IgD-negative memory B cell (primary cell): ENCODE measurements around the gene NUDT14. TPM values are rescaled to one million over a fixed set of nuclear protein-coding genes. Genes with fewer than 3 reads are reported as not detected.

ENCODE experiments used
- H3K27ac Mint-ChIP-seq, 3 donors: one replicate each; pipeline ENCODE4 v1.8.0; 2020 to 2022; ENCODE audit warnings: mild to moderate bottlenecking in 3 of 3, mixed read lengths in 3 of 3, moderate library complexity in 1 of 3
- H3K27me3 Mint-ChIP-seq: one replicate; pipeline ENCODE4 v1.8.0; 2021; ENCODE audit warnings: mixed read lengths
- H3K36me3 Mint-ChIP-seq: one replicate; pipeline ENCODE4 v1.8.0; 2020; ENCODE audit warnings: mild to moderate bottlenecking, mixed read lengths
- H3K4me1 Mint-ChIP-seq, 3 donors: one replicate each; pipeline ENCODE4 v1.8.0; 2020 to 2022; ENCODE audit warnings: mixed read lengths in 3 of 3, mild to moderate bottlenecking in 1 of 3
- H3K4me3 Mint-ChIP-seq, 4 donors: one replicate each; pipeline ENCODE4 v1.8.0; 2020 to 2022; ENCODE audit warnings: mild to moderate bottlenecking in 4 of 4, mixed read lengths in 4 of 4, moderate library complexity in 3 of 4
- H3K9me3 Mint-ChIP-seq, 3 donors: one replicate each; pipeline ENCODE4 v1.8.0; 2020 to 2021; ENCODE audit warnings: mixed read lengths in 3 of 3, mild to moderate bottlenecking in 1 of 3
- polyA plus RNA-seq: library from polyadenylated mRNA; unstranded; fragments of 300-500 nt; fragmentation: Illumina TruSeq; gene quantifications from one replicate; pipeline ENCODE4 v1.2.3, GENCODE V29; 2021

Gene NUDT14
- polyA plus RNA-seq, 1 donor from 2014 or later: 12.7 TPM

GRCh38 chr14:105196265-105196960 lies 15.3 kb upstream of the NUDT14 start:
- Mint-ChIP-seq H3K36me3 (peaks cover 2% of the 10 kb centered on the region), H3K27me3 (peaks cover 55% of the 10 kb centered on the region), H3K4me1 (peaks cover 0 to 11% (median 10%) of the 10 kb centered on the region in 3 donors), H3K4me3 (no peak overlapping the region), H3K27ac (no peak overlapping the region), H3K9me3 (peaks cover 0 to 2% (median 0%) of the 10 kb centered on the region in 3 donors)

- Mint-ChIP-seq H3K27ac (no peak overlapping the region), H3K9me3 (peaks cover 0 to 2% (median 0%) of the 10 kb centered on the region in 3 donors), H3K36me3 (peaks cover 2% of the 10 kb centered on the region), H3K27me3 (peaks cover 55% of the 10 kb centered on the region), H3K4me3 (peak overlapping the region in 2 of 4 donors; percentile 32 to 60), H3K4me1 (peaks cover 0 to 13% (median 10%) of the 10 kb centered on the region in 3 donors)
These were observed 14.6 kb upstream of the NUDT14 start for GRCh38 chr14:105195522-105196264.

GRCh38 chr14:105195051-105195450 lies 13.9 kb upstream of the NUDT14 start:
- no peak overlapping the region for H3K4me3 Mint-ChIP-seq
- H3K27ac Mint-ChIP-seq: no peak overlapping the region
- no peaks in the 10 kb centered on the region for H3K9me3 Mint-ChIP-seq
- peaks cover 0 to 13% (median 10%) of the 10 kb centered on the region in 3 donors for H3K4me1 Mint-ChIP-seq
- peaks cover 51% of the 10 kb centered on the region for H3K27me3 Mint-ChIP-seq
- H3K36me3 Mint-ChIP-seq: peaks cover 2% of the 10 kb centered on the region

GRCh38 chr14:105193916-105194782 lies 13.0 kb upstream of the NUDT14 start:
- Mint-ChIP-seq H3K27me3 (peaks cover 47% of the 10 kb centered on the region), H3K4me3 (peak overlapping the region in 2 of 4 donors; percentile 21 to 89), H3K27ac (no peak overlapping the region)

GRCh38 chr14:105192866-105193731 lies 12.0 kb upstream of the NUDT14 start:
- Mint-ChIP-seq H3K9me3 (peaks cover 0 to 1% (median 1%) of the 10 kb centered on the region in 3 donors), H3K4me3 (peak overlapping the region in 1 of 4 donors; percentile 55), H3K27ac (no peak overlapping the region), H3K36me3 (no peaks in the 10 kb centered on the region), H3K4me1 (peaks cover 0 to 13% (median 8%) of the 10 kb centered on the region in 3 donors), H3K27me3 (peaks cover 45% of the 10 kb centered on the region)

More at GRCh38 chr14:105193916-105194782, 13.0 kb upstream of the NUDT14 start:
- no peaks in the 10 kb centered on the region for H3K9me3 Mint-ChIP-seq
- H3K36me3 Mint-ChIP-seq: peaks cover 2% of the 10 kb centered on the region
- peaks cover 0 to 13% (median 10%) of the 10 kb centered on the region in 3 donors for H3K4me1 Mint-ChIP-seq

- H3K4me1 Mint-ChIP-seq: peaks cover 0 to 2% (median 0%) of the 10 kb centered on the region in 3 donors
- H3K4me3 Mint-ChIP-seq: no peak overlapping the region
- peak overlapping the region in 1 of 3 donors; percentile 31 for H3K27ac Mint-ChIP-seq
- peaks cover 0 to 1% (median 1%) of the 10 kb centered on the region in 3 donors for H3K9me3 Mint-ChIP-seq
- H3K36me3 Mint-ChIP-seq: no peaks in the 10 kb centered on the region
- H3K27me3 Mint-ChIP-seq: peaks cover 16% of the 10 kb centered on the region
These were observed 6.9 kb upstream of the NUDT14 start for GRCh38 chr14:105187935-105188524.

GRCh38 chr14:105187116-105187515 lies 6.0 kb upstream of the NUDT14 start:
- Mint-ChIP-seq H3K9me3 (peaks cover 0 to 1% (median 1%) of the 10 kb centered on the region in 3 donors), H3K27me3 (peaks cover 19% of the 10 kb centered on the region), H3K27ac (peak overlapping the region in 1 of 3 donors; percentile 5), H3K4me3 (no peak overlapping the region), H3K4me1 (peaks cover 0 to 2% (median 0%) of the 10 kb centered on the region in 3 donors), H3K36me3 (no peaks in the 10 kb centered on the region)

- Mint-ChIP-seq H3K4me1 (no peaks in the 10 kb centered on the region), H3K27ac (no peak overlapping the region), H3K9me3 (peaks cover 0 to 1% (median 1%) of the 10 kb centered on the region in 3 donors), H3K4me3 (no peak overlapping the region), H3K27me3 (peaks cover 19% of the 10 kb centered on the region), H3K36me3 (no peaks in the 10 kb centered on the region)
These were observed 4.9 kb upstream of the NUDT14 start for GRCh38 chr14:105185973-105186372.

- no peaks in the 10 kb centered on the region for H3K36me3 Mint-ChIP-seq
- peaks cover 0 to 5% (median 3%) of the 10 kb centered on the region in 3 donors for H3K4me1 Mint-ChIP-seq
- peaks cover 0 to 1% (median 1%) of the 10 kb centered on the region in 3 donors for H3K9me3 Mint-ChIP-seq
- H3K4me3 Mint-ChIP-seq: peak overlapping the region in 1 of 4 donors; percentile 23
- no peak overlapping the region for H3K27ac Mint-ChIP-seq
- peaks cover 18% of the 10 kb centered on the region for H3K27me3 Mint-ChIP-seq
These were observed 3.9 kb upstream of the NUDT14 start for GRCh38 chr14:105185001-105185400.

GRCh38 chr14:105184461-105184860 lies 3.3 kb upstream of the NUDT14 start:
- no peaks in the 10 kb centered on the region for H3K36me3 Mint-ChIP-seq
- no peak overlapping the region for H3K27ac Mint-ChIP-seq
- peaks cover 0 to 6% (median 3%) of the 10 kb centered on the region in 3 donors for H3K4me1 Mint-ChIP-seq
- no peak overlapping the region for H3K4me3 Mint-ChIP-seq
- H3K9me3 Mint-ChIP-seq: peaks cover 0 to 1% (median 1%) of the 10 kb centered on the region in 3 donors
- H3K27me3 Mint-ChIP-seq: peaks cover 17% of the 10 kb centered on the region

GRCh38 chr14:105182296-105183020 lies 1.3 kb upstream of the NUDT14 start:
- H3K27me3 Mint-ChIP-seq: peaks cover 7% of the 10 kb centered on the region
- H3K36me3 Mint-ChIP-seq: no peaks in the 10 kb centered on the region
- peaks cover 0 to 6% (median 3%) of the 10 kb centered on the region in 3 donors for H3K4me1 Mint-ChIP-seq
- peak overlapping the region in 2 of 3 donors; percentile 64 to 69 for H3K27ac Mint-ChIP-seq
- H3K4me3 Mint-ChIP-seq: peak overlapping the region; percentile 65 to 82 (median 82)
- H3K9me3 Mint-ChIP-seq: no peaks in the 10 kb centered on the region

- Mint-ChIP-seq H3K4me1 (peaks cover 0 to 6% (median 3%) of the 10 kb centered on the region in 3 donors), H3K9me3 (no peaks in the 10 kb centered on the region), H3K4me3 (peak overlapping the region; percentile 30 to 82 (median 82)), H3K36me3 (no peaks in the 10 kb centered on the region), H3K27me3 (peaks cover 7% of the 10 kb centered on the region), H3K27ac (peak overlapping the region in 2 of 3 donors; percentile 64 to 69)
These were observed 610 bp upstream of the NUDT14 start for GRCh38 chr14:105181549-105182295.
